ENCODE measurements around the gene OSBPL1A.

- TF ChIP-seq CTCF (IDR thresholded peaks at IDR 0.05) (no peak), POLR2A (IDR thresholded peaks at IDR 0.05) (no peak)
Observed at GRCh38 chr18:24190590-24190989, 207.0 kb downstream of the OSBPL1A start.

All from lower leg skin (tissue), 3 donors.